Measurements from ENCODE around the gene KLHL40. TPM values are rescaled to one million over a fixed set of nuclear protein-coding genes. Genes with fewer than 3 reads are reported as not detected.

Gene KLHL40
- total and polyA plus RNA-seq, 5 donors, result 0.09 to 1.6 (median 0.29) TPM

DNA sequence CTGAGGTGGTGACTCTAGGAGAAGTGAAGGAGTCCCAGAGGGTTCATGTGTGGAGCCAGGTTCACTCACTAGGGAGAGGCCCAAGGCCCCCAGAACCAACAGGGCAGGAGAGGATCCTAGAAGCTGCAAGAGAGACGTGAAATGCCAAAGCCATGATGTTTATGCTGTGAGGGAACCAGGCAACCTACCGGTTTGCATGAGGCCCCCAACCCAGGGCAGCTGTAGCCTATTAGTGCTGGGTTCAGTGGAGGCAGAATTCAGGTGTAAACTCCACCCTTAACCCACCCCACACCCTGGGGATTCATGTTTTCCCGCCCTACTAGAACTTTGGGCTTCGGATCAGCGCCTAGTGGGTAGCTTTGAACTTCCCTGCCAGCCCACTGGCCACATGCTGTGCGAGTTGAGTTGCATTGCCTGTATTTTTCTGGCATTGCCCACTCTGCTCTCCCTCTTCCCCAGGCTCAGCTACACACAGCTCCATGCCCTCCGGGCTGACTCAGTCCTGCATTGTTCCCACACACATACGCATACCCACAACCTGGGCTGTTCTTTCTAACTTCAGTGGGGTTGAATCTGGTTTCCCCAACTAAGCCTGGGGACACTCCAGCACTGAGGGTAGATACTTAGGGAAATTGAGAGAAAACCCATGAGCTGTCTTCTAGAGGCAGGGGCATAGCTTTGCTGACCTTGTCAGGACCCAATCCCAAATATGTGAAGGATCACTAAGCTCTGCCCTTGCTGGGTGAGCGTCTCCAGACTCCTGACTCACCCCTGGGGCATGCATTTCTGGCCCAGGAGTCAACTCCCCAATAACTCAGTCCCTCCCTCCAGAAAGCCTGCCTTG is 33.9 kb upstream of the KLHL40 start:
- ATAC-seq (no peak), DNase-seq (no peak)
- H3K27me3 ChIP-seq (ENCODE audit: control insufficient read depth, insufficient read depth), result no peaks in the 10 kb centered on the region
- H3K4me1 ChIP-seq (ENCODE audit: control insufficient read depth, insufficient read depth, low read length), result peaks cover 18% of the 10 kb centered on the region
- no peaks in the 10 kb centered on the region for H3K9me3 ChIP-seq (ENCODE audit: control insufficient read depth, low read length)
- intact Hi-C loops (cut with DNase I), result loop anchor here in 3 of 4 donors (10.0 kb wide), 2 partner anchors 47 to 93 kb away; partner anchors contain the start of gene NKTR (in 2 of the 3)
- no peak overlapping the region for H3K4me3 ChIP-seq (ENCODE audit: low read length)
- H3K27ac ChIP-seq (ENCODE audit: low read length), result peak overlapping the region; percentile 15
- WGBS, result 79% methylated on average over 9 of the region's 9 CpGs

DNA sequence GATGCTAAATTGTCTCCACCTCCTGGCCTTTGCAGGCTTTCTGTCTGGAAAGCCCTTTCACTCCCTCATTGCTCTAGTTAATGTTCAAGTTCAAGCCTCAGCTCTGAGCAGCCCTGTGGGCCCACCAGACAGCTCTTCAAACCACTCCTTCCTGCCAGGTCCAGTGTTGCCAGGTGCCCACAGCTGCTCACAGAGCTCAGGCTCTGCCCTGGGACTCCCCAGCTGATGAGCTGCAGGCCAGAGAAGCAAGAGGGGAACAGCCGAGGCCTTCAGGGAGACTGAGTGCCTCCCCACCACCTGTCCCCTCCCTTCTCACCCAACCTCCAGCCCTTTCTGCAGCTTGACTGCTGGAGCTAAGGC is 33.1 kb upstream of the KLHL40 start:
- Histone ChIP-seq H3K27ac (ENCODE audit: low read length) (peak overlapping the region; percentile 44), H3K4me1 (ENCODE audit: control insufficient read depth, insufficient read depth, low read length) (peaks cover 18% of the 10 kb centered on the region), H3K4me3 (ENCODE audit: low read length) (no peak overlapping the region), H3K9me3 (ENCODE audit: control insufficient read depth, low read length) (no peaks in the 10 kb centered on the region), H3K27me3 (ENCODE audit: control insufficient read depth, insufficient read depth) (no peaks in the 10 kb centered on the region)
- ATAC-seq (no peak), DNase-seq (no peak)
- intact Hi-C loops (cut with DNase I), result loop anchor here in 3 of 4 donors (10.0 kb wide), 2 partner anchors 47 to 93 kb away; partner anchors contain the start of gene NKTR (in 2 of the 3)
- WGBS, result 36% methylated on average over 1 of the region's 1 CpG

DNA sequence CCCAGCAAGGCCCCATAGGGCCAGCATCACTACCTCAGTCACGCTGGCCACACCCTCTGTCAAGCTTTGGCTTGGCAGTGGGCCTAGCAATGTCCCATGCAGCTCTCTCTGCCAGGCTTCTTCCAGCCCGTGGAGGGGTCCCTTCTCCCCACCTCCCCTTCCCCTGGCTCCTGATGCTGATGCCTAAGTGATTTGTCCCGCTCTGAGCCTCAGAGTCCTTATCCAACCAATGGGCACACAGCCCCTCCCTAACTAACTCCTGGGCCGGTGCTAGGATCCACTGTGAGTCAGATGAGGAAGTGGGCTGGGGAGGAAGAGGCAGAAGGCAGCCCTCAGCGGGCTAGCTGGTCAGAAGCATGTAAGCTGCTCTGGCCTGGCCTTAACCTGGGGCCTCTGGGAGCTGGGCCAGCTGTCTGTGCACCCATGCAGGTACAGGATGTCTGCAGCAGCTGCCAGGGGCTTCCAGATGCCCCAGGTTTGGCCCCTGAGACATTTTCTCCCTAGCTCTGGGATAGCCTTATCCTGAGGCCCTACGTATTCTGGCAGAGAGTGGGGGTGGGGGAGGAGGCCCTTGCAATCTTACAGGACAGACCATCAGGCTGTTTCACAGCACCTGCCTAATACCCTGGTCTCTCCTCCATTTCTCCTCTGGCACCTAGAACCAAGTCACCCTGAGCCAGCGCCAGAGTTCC is 32.6 kb upstream of the KLHL40 start:
- 16% methylated on average over 7 of the region's 7 CpGs for WGBS
- H3K27me3 ChIP-seq (ENCODE audit: control insufficient read depth, insufficient read depth), result no peaks in the 10 kb centered on the region
- peak; percentile 40 to 66 for ATAC-seq
- peak; percentile 73 to 84 (median 80) for DNase-seq
- intact Hi-C loops (cut with DNase I), result loop anchor here in 3 of 4 donors (10.0 kb wide), 2 partner anchors 48 to 92 kb away; partner anchors contain the start of gene NKTR (in 2 of the 3)
- no peaks in the 10 kb centered on the region for H3K9me3 ChIP-seq (ENCODE audit: control insufficient read depth, low read length)
- H3K27ac ChIP-seq (ENCODE audit: low read length), result peak overlapping the region; percentile 72
- H3K4me3 ChIP-seq (ENCODE audit: low read length), result peak overlapping the region; percentile 82
- H3K4me1 ChIP-seq (ENCODE audit: control insufficient read depth, insufficient read depth, low read length), result peaks cover 18% of the 10 kb centered on the region

DNA sequence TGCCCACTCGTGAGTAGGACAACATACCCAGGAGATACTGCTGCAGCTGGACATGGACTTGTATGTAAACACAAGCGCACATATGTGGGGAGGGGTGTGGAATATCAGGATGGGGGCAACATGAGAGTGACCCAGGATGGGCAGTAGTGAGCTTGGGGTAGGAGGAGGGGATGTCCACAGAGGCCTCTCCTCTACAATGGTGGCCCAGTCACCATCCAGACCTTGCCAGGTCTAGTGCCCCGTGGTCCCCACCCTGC is 32.1 kb upstream of the KLHL40 start:
- Histone ChIP-seq H3K4me3 (ENCODE audit: low read length) (peak overlapping the region; percentile 82), H3K4me1 (ENCODE audit: control insufficient read depth, insufficient read depth, low read length) (peaks cover 18% of the 10 kb centered on the region), H3K27me3 (ENCODE audit: control insufficient read depth, insufficient read depth) (no peaks in the 10 kb centered on the region), H3K9me3 (ENCODE audit: control insufficient read depth, low read length) (no peaks in the 10 kb centered on the region), H3K27ac (ENCODE audit: low read length) (peak overlapping the region; percentile 72)
- WGBS, result 34% methylated on average over 3 of the region's 3 CpGs
- ATAC-seq (peak; percentile 17 to 32), DNase-seq (no peak)
- intact Hi-C loops (cut with DNase I), result loop anchor here in 3 of 4 donors (10.0 kb wide), 2 partner anchors 48 to 92 kb away; partner anchors contain the start of gene NKTR (in 2 of the 3)

DNA sequence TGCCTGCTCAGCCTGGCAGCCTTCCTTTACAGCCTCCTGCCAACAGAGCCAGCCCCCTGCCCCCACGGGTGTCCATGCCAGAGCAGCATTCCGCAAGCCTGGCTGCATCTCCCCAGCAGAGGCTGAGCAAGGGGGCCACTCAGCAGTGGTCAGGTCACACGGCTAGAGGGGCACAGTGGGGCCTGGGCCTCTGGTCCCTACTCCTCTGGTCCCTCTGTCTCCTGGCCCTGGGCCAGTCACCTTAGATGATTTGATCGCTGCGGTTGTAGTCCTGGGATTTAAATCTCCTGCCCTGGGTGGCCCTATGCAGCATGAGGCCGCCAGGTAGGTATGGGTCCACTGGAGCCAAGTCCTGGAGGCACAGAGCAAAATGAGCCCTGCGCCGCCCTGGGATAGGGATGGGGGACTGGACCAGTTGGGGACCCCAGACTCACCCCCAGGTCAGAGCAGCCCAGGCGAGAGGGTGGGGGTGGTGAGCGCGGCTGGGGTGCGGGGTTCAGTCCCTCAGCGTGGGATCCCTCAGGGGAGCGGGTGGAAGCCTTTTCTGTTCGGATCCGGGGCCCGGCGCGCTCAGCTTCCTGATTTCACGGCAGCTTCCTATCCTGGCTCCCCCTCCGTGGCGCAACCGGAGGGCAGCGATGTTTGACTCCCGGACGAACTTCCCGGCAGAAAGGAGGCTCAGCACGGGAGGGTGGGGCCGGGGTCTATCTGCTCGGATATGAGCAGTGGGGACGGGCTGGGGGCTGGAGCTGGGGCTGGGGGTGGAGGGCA is 31.6 kb upstream of the KLHL40 start, which contains the start of gene ZBTB47:
Gene ZBTB47 (plus strand): TSS at position 138 of the 771 bp plus-strand sequence. CDS start 4,659 bp downstream, outside the sequence.
- peak; percentile 19 to 32 for ATAC-seq
- peak; percentile 79 to 90 (median 90) for DNase-seq
- intact Hi-C loops (cut with DNase I), result loop anchor here in 3 of 4 donors (2.0 to 10.0 kb wide), 3 partner anchors 49 to 91 kb away; partner anchors contain the start of gene NKTR (in 2 of the 3)
- no peaks in the 10 kb centered on the region for H3K27me3 ChIP-seq (ENCODE audit: control insufficient read depth, insufficient read depth)
- H3K9me3 ChIP-seq (ENCODE audit: control insufficient read depth, low read length), result no peaks in the 10 kb centered on the region
- WGBS, result 2% methylated on average over 31 of the region's 31 CpGs
- peak within 1 kb of the TSS; percentile 82 for H3K4me3 ChIP-seq (ENCODE audit: low read length)
- H3K4me1 ChIP-seq (ENCODE audit: control insufficient read depth, insufficient read depth, low read length), result peaks cover 18% of the 10 kb centered on the region
- H3K27ac ChIP-seq (ENCODE audit: low read length), result peak within 1 kb of the TSS; percentile 94

DNA sequence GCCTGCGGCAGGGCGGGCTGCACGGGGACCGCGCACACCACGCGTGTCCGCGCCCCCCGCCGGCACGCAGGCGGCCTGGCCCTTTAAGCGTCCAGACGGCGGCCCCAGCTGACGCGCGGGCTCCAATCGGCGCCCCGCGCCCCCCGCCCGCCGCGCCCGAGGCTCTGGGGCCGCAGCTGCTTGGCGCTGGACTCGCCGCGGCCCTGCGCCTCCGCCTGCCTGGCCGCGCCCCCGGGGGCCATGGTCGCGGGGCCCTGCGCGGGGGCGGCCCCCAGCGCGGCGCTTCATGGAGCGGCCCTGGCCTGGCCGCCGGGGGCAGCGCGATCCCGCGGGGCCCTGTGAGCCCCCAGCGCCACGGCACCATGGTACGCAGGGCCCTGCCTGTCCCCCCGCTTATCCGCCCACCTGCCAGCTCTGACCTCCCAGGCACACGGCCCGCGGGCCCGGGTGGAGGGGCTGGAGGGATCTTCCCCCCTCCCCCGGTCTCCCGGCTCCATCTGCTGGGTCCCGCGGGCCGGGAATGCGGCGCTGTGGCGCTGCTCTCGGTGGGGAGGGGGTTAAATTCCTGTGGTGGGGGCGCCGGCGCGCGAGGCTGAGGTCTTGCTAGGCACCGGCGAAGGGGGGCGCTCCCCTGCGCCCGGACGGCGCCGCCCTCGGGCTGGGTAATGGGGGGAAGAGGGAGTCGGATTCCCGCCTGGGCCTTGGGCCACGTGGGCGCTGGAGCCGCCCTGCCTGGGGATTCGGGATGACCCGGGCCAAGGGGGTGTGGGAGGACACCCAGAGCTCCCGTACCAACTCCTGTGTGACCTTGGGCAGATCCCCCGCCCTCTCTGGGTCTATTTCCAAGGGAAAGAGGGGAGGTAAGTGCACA is 30.8 kb upstream of the KLHL40 start:
- under 1% methylated on average over 94 of the region's 94 CpGs for WGBS
- H3K9me3 ChIP-seq (ENCODE audit: control insufficient read depth, low read length), result no peaks in the 10 kb centered on the region
- intact Hi-C loops (cut with DNase I), result loop anchor here in 3 of 4 donors (2.0 to 10.0 kb wide), 4 partner anchors 50 to 90 kb away; partner anchors contain the start of gene NKTR (in 2 of the 3)
- no peaks in the 10 kb centered on the region for H3K27me3 ChIP-seq (ENCODE audit: control insufficient read depth, insufficient read depth)
- H3K4me1 ChIP-seq (ENCODE audit: control insufficient read depth, insufficient read depth, low read length), result peaks cover 18% of the 10 kb centered on the region
- DNase-seq (peak; percentile 72 to 90 (median 89)), ATAC-seq (peak; percentile 49 to 51)
- peak overlapping the region; percentile 94 for H3K27ac ChIP-seq (ENCODE audit: low read length)
- H3K4me3 ChIP-seq (ENCODE audit: low read length), result peak overlapping the region; percentile 82

DNA sequence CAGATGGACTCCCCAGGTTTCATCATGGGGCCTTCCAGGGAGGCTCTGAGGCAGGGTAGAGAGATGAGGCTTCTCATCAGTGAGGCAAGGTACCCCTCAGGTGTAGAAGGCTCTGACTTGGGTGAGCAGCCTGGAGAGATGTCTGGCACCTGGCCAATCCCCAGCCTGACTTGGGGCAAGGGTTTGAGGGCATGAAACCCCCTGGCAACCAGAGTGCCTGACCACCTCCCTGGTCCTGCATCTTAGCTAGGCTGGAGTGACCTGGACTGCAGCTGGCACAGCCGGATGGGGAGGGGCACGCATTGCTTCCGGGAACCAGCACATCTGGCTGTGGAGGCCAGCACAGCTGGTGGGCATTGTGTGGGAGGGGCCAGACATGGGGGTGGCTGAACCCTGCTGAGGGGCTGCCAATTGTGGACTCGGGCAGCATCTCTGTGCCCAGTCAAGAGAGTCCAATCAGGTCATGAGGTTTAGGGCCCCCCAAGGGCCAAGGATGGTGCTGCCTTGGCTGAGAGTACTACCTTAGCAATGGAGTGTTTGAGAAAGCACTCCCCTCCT is 29.9 kb upstream of the KLHL40 start:
- intact Hi-C loops (cut with DNase I), result loop anchor here in 3 of 4 donors (2.0 to 10.0 kb wide), 4 partner anchors 51 to 89 kb away; partner anchors contain the start of gene NKTR (in 2 of the 3)
- peak in 2 of 3 donors; percentile 76 to 81 for DNase-seq
- peak in 1 of 2 donors; percentile 1 for ATAC-seq

DNA sequence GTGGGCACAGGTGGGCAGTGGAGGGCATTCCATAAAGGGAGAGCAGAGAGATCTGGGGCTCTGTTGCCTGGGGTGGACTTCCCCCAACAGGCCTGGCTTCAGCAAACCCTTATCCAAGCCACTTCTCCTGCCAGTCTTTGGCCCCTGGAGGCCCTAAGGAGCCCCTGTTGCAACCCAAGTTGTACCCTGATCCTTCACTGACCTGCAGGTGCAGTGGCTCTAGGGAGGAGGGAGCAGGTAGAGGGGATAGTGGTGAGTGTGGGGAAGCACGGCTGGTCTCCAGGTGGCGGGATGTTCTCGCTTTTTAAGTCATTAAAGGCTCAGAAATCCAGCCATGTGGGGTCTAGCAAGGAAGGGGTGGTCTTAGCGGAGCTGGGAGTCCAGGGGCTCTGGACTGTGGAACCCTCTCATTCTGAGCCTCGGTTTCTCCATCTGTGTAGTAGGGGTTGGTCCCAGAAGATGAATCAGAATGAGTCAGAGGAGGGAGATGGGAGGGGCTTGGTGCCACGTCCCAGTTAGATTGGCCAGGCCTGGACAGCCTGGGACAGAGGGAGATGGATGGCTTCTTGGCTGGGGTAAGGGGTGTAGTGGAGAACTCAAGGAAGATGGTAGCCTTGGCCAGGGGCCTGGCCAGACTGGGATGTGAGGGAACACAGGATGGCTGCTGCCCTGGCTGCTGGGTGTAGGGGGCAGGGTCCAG is 29.2 kb upstream of the KLHL40 start:
- H3K27me3 ChIP-seq (ENCODE audit: control insufficient read depth, insufficient read depth), result no peaks in the 10 kb centered on the region
- H3K4me1 ChIP-seq (ENCODE audit: control insufficient read depth, insufficient read depth, low read length), result peaks cover 15% of the 10 kb centered on the region
- H3K27ac ChIP-seq (ENCODE audit: low read length), result peak overlapping the region; percentile 94
- ATAC-seq, result peak in 1 of 2 donors; percentile 6
- no peak overlapping the region for H3K4me3 ChIP-seq (ENCODE audit: low read length)
- H3K9me3 ChIP-seq (ENCODE audit: control insufficient read depth, low read length), result no peaks in the 10 kb centered on the region
- intact Hi-C loops (cut with DNase I), result loop anchor here in 3 of 4 donors (2.0 to 10.0 kb wide), 4 partner anchors 51 to 89 kb away; partner anchors contain the start of gene NKTR (in 2 of the 3)
- DNase-seq, result peak in 2 of 3 donors; percentile 69
- WGBS, result 79% methylated on average over 6 of the region's 6 CpGs

More for the DNA sequence above, 29.9 kb upstream of the KLHL40 start:
- WGBS, result 40% methylated on average over 4 of the region's 4 CpGs
- peaks cover 18% of the 10 kb centered on the region for H3K4me1 ChIP-seq (ENCODE audit: control insufficient read depth, insufficient read depth, low read length)
- H3K9me3 ChIP-seq (ENCODE audit: control insufficient read depth, low read length), result no peaks in the 10 kb centered on the region
- peak overlapping the region; percentile 82 for H3K4me3 ChIP-seq (ENCODE audit: low read length)
- peak overlapping the region; percentile 94 for H3K27ac ChIP-seq (ENCODE audit: low read length)
- no peaks in the 10 kb centered on the region for H3K27me3 ChIP-seq (ENCODE audit: control insufficient read depth, insufficient read depth)
